ENCODE measurements around the gene TMC8. TPM values are rescaled to one million over a fixed set of nuclear protein-coding genes. Genes with fewer than 3 reads are reported as not detected.

TMC8 gene
- total and polyA plus RNA-seq, 2 donors from 2014 or later, result 1.0 to 35.9 TPM

DNA sequence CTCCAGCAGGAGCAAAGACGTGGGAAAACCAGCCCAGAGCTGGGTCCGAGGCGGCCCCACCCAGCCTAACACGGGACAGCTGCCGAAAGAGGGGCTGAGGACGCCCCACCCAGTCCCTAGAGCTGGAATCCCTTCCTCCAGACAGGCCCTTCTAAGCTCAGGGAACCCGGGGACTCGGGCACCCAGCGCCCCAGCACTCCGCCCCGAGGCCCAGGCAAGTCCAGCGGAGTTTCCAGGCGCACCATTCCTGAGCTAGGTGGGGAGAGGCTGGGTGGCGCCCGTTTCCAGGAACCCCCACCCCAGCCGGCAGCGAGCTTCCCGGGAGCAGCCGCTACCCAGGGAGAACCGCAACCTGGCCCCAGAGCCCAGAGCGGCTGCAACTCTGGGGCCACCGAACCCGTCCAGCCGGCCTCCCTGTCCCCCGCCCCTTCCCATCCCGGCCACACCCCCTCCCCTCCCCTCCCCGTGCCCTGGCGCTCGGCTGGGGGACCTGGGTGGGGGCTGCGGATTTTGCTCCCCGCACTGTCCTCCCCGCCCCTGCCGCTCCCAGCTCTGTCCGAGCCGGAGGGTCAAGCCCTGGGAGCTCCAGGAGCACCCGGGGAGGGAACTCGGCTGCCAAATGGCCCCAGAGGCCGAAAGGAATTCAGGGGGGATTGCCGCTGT lies 2.6 kb upstream of the TMC8 start:
- Histone ChIP-seq H3K27ac (ENCODE audit: low read depth in 2 of 2, low read length in 2 of 2) (peak overlapping the region; percentile 71 to 74), H3K9ac (ENCODE audit: low read length in 3 of 3) (peak overlapping the region in 2 of 3 donors; percentile 4 to 46), H3K4me1 (ENCODE audit: control insufficient read depth in 2 of 3, insufficient read depth in 2 of 3, low read depth in 1 of 3, low read length in 3 of 3) (peaks cover 0 to 19% (median 0%) of the 10 kb centered on the region in 3 donors), H3K27me3 (ENCODE audit: control insufficient read depth, insufficient read depth, low read length) (no peaks in the 10 kb centered on the region), H3K9me3 (ENCODE audit: control insufficient read depth in 2 of 3, insufficient read depth in 1 of 3, low read length in 3 of 3) (no peaks in the 10 kb centered on the region), H3K4me3 (ENCODE audit: low read length in 3 of 3) (peak overlapping the region in 2 of 3 donors; percentile 42 to 62), H3K36me3 (ENCODE audit: control insufficient read depth in 2 of 3, insufficient read depth in 3 of 3, low read length in 3 of 3) (peaks cover 0 to 3% (median 0%) of the 10 kb centered on the region in 3 donors)
- TF ChIP-seq, protein P1, sequence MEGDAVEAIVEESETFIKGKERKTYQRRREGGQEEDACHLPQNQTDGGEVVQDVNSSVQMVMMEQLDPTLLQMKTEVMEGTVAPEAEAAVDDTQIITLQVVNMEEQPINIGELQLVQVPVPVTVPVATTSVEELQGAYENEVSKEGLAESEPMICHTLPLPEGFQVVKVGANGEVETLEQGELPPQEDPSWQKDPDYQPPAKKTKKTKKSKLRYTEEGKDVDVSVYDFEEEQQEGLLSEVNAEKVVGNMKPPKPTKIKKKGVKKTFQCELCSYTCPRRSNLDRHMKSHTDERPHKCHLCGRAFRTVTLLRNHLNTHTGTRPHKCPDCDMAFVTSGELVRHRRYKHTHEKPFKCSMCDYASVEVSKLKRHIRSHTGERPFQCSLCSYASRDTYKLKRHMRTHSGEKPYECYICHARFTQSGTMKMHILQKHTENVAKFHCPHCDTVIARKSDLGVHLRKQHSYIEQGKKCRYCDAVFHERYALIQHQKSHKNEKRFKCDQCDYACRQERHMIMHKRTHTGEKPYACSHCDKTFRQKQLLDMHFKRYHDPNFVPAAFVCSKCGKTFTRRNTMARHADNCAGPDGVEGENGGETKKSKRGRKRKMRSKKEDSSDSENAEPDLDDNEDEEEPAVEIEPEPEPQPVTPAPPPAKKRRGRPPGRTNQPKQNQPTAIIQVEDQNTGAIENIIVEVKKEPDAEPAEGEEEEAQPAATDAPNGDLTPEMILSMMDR (IDR thresholded peaks at IDR 0.05; ENCODE audit: borderline replicate concordance, extremely low read depth, insufficient read depth), result no peak
- no peak for FAIRE-seq
- intact Hi-C loops (cut with DNase I), result no loop called here
- DNase-seq, result peak; percentile 50 to 89 (median 58)

DNA sequence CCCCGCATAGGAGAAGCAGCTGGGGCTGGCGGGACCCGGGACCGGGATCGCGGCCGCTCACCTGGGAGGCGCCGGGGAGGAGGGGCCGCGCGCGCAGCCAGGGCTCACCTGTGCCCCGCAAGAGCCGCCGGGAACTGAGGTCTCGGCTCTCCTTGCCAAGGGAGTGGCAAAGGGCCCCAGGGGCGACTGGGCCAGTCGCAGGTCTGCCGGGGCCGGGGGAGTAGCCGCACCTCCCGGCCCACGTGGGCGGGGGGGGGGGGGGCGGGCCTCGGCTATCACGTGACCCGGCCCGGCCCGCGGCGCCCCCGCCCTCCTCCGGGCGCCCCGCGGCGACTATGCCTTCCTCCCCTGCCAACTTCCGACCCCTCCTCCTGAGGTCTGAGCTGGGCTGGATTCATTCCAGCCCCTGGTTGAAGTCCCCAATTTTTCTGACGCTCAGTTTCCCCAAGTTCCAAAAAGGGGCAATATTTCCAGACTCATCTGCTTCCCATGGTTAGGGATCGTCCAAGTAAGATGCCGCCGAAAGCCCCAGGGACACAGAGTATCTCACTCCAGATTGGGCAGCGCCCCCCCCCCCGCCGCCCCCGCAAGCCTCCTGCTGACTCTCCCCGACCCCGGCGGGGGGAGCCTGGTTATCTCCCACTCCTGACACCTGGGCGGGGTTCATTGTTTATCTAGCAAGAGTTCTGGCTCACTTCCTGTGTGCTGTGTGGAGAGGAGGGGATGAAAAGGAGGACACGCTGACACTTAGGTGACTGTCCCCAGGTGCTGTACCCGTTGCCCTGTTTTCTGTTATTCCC lies 1.8 kb upstream of the TMC8 start, which contains the start of gene TMC6:
Gene TMC6 (minus strand): TSS at position 205 of the 800 bp plus-strand sequence. CDS start 1,923 bp downstream, outside the sequence.
- peak within 1 kb of the TSS; percentile 12 to 62 (median 55) for H3K4me3 ChIP-seq (ENCODE audit: low read length in 3 of 3)
- H3K36me3 ChIP-seq (ENCODE audit: control insufficient read depth in 2 of 3, insufficient read depth in 3 of 3, low read length in 3 of 3), result no peaks in the 10 kb centered on the region
- intact Hi-C loops (cut with DNase I), result no loop called here
- H3K9ac ChIP-seq (ENCODE audit: low read length in 3 of 3), result peak within 1 kb of the TSS in 2 of 3 donors; percentile 4 to 46
- H3K27me3 ChIP-seq (ENCODE audit: control insufficient read depth, insufficient read depth, low read length), result no peaks in the 10 kb centered on the region
- DNase-seq, result peak; percentile 58 to 95 (median 70)
- H3K9me3 ChIP-seq (ENCODE audit: control insufficient read depth in 2 of 3, insufficient read depth in 1 of 3, low read length in 3 of 3), result no peaks in the 10 kb centered on the region
- TF ChIP-seq, protein P1 (IDR thresholded peaks at IDR 0.05; ENCODE audit: borderline replicate concordance, extremely low read depth, insufficient read depth), result no peak
- FAIRE-seq, result no peak
- H3K4me1 ChIP-seq (ENCODE audit: control insufficient read depth in 2 of 3, insufficient read depth in 2 of 3, low read depth in 1 of 3, low read length in 3 of 3), result peaks cover 0 to 19% (median 0%) of the 10 kb centered on the region in 3 donors
- peak within 1 kb of the TSS; percentile 71 to 74 for H3K27ac ChIP-seq (ENCODE audit: low read depth in 2 of 2, low read length in 2 of 2)

GRCh38 chr17:78129351-78130089 lies 1.1 kb upstream of the TMC8 start:
- H3K27ac ChIP-seq (ENCODE audit: low read depth in 2 of 2, low read length in 2 of 2), result peak overlapping the region; percentile 3 to 5
- H3K9me3 ChIP-seq (ENCODE audit: control insufficient read depth in 2 of 3, insufficient read depth in 1 of 3, low read length in 3 of 3), result no peaks in the 10 kb centered on the region
- no peak for FAIRE-seq
- intact Hi-C loops (cut with DNase I), result no loop called here
- H3K27me3 ChIP-seq (ENCODE audit: control insufficient read depth, insufficient read depth, low read length), result no peaks in the 10 kb centered on the region
- H3K36me3 ChIP-seq (ENCODE audit: control insufficient read depth in 2 of 3, insufficient read depth in 3 of 3, low read length in 3 of 3), result no peaks in the 10 kb centered on the region
- TF ChIP-seq, protein P1 (IDR thresholded peaks at IDR 0.05; ENCODE audit: borderline replicate concordance, extremely low read depth, insufficient read depth), result no peak
- no peak overlapping the region for H3K4me3 ChIP-seq (ENCODE audit: low read length in 3 of 3)
- DNase-seq, result peak in 1 of 5 donors; percentile 80
- H3K9ac ChIP-seq (ENCODE audit: low read length in 3 of 3), result no peak overlapping the region
- peaks cover 0 to 22% (median 0%) of the 10 kb centered on the region in 3 donors for H3K4me1 ChIP-seq (ENCODE audit: control insufficient read depth in 2 of 3, insufficient read depth in 2 of 3, low read depth in 1 of 3, low read length in 3 of 3)

Measured in kidney (tissue), 14 donors.